Right renal cortex interstitium (tissue), 3 donors: Measurements from ENCODE around the gene TENM3. TPM values are rescaled to one million over a fixed set of nuclear protein-coding genes. Genes with fewer than 3 reads are reported as not detected.

ENCODE experiments used
- DNase-seq, 3 donors: peaks; one replicate each; pipeline ENCODE4 v3.0.0-alpha.2; 2013; ENCODE audit warnings: low read depth in 3 of 3, low spot score in 2 of 3
- polyA plus RNA-seq, 3 donors: library from polyadenylated mRNA; unstranded; fragments of 120-200 nt; gene quantifications; one replicate each; pipeline ENCODE4 v1.2.1, GENCODE V29; 2013; ENCODE audit not compliant: insufficient read length in 3 of 3

Gene TENM3
- polyA plus RNA-seq, 3 donors = 16.0 to 18.1 (median 17.7) TPM

DNA sequence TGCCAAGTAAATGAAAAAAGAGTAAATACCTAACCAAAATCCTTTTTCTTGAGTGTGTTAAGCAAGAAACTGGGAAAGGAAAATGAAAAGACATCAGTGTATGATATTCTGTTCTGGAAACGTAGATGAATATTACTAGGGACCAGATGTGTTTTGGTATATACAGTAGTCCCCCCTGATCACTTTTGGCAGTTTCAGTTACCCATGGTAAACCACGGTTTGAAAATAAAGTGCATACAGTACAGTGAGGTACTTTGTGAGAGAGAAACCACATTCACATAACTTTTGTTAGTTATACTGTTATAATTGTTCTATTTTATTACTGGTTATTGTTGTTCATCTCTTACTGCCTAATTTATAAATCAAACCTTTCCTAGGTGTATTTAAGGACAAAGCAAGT lies 250.9 kb downstream of the TENM3 start:
- no peak for DNase-seq

DNA sequence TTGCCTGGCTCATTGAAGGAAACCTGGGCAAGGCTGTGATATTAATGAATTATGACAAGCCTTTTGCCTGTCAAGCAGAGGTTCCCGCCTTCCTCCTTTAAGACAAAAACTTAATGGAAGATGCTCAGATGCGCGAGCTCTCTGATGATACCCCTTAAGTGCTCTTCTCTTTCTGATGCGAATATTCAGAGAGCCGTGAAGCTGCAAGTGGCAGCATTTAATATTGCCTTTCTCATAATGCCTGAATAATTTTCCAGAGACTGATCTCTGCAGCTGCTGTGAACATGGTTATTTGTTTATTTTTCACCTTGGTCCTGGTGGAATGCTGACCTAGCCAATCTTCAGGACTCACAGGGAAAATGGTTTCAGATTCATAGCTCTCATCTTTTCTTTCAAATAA lies 251.8 kb downstream of the TENM3 start:
- DNase-seq = no peak

GRCh38 chr4:182495645-182496385 lies 252.6 kb downstream of the TENM3 start:
- no peak for DNase-seq

DNA sequence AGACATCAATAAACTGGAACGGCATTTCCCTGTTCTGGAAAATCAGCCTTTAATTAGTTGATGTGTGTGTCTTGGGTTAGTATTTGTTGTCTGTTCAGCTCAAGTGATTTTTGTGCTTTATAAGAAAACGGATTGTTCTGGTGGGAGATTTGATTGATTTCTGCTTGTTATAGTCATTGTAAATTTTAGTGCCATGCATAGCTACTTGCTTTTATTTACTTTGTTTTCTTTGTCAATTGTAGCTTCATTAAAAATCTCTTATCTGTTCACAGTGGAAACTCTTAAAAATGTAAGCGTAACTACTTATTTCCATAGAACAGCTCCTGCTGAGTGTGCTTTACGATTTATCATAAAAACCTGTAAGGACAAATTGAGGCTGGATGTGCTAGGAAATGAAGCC lies 253.2 kb downstream of the TENM3 start:
- DNase-seq = no peak

- DNase-seq = no peak
Measured at GRCh38 chr4:182502064-182502463, 258.9 kb downstream of the TENM3 start.

DNA sequence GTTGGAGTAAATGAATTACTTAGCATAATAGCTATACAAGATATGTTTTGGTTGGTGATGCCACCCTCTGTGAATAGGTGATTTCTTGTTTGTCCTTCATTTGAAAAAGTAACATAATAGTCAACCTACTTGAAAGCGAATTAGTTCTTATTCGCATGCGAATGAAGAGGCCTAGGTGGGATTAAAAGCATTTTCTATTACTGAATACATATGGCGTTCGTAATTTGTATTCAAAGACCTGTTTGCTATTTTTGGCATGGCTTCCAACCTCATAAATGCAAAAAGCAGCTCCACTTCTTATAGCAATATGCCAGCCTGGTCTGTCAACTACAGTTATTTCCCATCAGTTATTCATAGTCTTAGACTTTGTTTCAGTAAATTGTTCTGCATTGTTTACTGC lies 261.3 kb downstream of the TENM3 start:
- DNase-seq = no peak

DNA sequence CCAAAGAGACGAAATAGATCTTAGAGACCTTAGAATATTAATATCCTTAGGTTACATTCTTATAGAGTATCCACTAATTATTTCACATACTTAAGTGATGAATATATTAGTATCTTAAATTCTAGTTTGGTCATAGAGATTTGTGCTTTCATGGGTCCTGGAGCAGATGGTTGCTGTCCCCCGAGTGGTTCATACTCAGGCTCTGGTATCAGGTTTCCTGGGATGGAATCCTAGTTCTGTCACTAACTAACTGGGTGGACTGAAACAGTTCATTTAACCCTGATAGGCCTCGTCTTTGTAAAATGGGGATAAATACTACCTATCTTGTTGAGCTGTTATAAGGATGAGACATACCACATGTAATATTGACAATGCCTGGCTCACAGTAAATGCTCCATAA lies 264.6 kb downstream of the TENM3 start:
- no peak for DNase-seq

GRCh38 chr4:182510836-182511235 lies 267.6 kb downstream of the TENM3 start:
- DNase-seq = no peak

GRCh38 chr4:182513587-182514291 lies 270.5 kb downstream of the TENM3 start:
- no peak for DNase-seq

DNA sequence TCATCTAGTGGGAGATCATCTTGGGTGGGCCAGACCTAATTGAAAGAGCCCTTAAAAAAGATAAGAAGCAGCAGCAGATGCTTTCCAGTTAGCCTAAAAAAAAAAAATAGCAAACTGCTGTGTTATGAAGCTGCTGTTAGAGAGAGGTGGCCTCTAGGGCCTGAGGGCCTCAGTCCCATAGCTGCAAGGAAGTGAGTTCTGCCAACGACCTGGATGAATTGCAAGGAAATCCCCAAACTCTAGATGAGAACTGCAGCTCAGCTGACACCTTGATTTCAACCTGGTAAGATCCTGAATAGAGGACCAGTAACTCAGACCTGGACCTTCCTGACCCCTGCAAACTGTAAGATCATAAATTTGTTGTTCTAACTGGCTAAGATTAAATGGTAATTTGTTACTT lies 275.2 kb downstream of the TENM3 start:
- no peak for DNase-seq

- no peak for DNase-seq
Measured at GRCh38 chr4:182519528-182519927, 276.3 kb downstream of the TENM3 start.

DNA sequence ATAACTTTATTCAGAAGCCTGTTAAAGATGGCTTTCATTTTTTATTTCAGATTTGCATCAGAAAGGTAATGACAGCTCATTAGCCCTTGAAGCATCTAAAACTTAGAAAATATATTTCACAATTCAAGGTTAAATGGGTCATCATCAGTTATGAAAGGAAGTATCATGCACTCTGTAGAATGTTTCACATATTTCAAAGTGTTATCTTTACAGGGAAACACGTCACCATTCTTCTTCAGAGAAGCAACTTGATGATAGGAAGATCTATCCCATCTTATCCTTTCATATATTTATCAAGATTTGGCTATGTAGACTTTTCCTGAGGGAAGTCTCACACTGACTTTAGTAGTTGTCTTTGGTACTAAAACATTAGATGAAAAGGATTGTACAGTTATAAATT lies 277.8 kb downstream of the TENM3 start:
- DNase-seq = no peak

GRCh38 chr4:182528819-182529218 lies 285.6 kb downstream of the TENM3 start:
- DNase-seq = no peak

DNA sequence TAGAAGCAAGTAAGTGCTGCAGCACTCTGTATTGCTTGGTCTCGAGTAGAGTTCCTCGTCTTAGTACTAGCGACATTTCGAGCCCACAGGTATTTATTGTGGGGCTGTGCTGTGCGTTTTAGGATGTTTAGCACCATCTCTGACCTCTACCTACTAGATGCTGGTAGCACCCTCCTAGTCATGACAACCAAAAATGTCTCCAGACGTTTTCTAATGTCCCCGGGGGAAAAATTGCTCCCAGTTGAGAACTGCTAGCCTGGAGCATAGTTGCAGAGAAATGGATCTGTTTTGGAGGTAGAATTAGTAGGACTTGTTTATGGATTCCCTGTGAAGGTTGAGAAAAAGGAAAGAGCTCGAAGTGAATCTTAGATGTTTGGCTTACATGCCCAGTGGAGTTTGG lies 287.2 kb downstream of the TENM3 start:
- DNase-seq = no peak

DNA sequence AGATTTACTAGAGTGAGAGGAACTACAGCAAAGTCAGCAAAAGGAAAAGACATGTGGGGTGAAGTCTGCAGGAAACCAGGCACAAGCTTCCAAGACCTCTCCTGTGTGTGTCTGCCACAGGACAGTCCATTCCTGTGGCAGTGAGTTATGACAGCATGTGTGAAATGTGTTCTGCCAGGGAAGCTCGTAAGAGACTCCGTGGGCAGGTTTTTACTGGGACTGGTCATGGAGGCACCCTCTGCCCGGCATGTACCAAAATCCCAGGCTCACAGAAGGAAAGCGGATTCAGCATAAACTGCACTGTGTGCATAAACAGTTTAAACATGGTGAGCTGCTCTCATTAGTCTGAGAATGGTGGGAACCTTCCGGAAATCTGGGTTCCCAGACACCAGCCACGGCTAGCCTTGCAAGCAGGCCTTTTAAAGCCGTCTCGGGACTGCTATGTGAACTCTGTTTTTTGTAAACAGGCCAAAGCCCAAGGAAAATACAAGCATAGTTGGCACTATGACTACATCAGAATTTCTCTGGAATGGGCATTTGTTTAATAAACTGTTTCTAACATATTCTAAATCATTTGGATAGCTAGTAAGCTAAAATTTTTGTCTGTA lies 288.5 kb downstream of the TENM3 start:
- no peak for DNase-seq

- DNase-seq = no peak
Measured at GRCh38 chr4:182532441-182532840, 289.2 kb downstream of the TENM3 start.

- no peak for DNase-seq
Measured at GRCh38 chr4:182533964-182534363, 290.8 kb downstream of the TENM3 start.

DNA sequence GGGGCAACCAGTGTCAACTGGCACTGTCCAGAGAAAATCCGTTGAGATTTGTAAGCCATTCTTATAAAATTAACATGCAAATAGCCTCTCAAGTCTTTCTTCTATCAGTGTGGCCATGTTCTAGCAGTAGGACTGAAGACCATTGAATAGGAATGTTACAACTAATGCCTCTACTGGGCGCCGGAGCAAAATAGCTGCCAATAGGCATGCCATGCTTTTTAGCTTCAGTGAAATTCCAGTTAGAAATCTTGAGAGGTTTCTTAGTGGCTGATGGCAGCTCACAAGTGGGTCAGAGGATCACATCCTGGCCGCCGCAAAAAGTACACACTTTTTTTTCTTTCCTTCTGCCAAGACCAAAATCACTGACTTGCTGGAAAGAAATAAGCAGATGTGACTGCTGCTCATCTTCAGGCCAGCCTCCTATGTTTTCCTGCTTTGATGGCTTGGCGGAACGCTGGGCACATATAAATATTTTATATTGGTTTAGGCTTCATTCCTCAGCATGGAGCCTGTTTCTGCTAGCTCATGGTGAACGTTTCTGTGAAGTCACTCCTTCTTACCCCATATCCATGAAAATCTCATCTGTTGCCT lies 293.1 kb downstream of the TENM3 start:
- no peak for DNase-seq

DNA sequence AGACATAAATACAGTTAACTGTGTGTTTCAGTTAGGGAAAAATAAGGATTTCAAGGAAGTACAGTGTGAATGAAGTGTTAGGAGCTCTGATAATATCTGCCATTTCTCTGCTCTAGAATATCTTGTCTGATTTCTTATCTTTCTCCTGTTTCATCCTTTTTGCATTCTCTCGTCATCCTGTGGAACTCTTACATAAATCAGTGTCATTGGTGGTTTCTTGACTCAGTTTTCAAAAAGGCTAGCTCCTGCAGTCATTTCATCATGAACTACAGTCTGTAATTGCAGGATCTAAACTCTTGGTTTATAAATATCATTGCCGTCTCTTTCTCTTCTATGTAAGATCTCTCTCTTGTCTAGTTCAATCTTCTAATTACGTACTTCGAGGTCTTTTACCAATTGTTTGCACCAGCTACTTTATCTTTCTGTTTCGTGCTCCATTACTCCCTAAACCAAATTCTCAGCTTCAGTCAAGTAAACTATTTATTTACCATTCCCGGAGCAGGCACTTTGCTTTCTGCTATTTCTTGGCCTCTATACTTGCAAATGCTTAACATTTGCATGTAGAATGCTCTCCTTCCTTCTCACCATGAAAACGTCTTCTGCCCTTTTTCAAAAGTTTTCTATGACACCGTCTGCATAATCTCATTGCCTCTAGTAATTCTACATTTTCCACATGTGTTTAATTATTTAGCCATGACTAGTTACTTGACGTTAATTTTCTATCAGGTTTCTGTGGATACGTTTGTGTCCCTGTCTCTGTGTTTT lies 294.0 kb downstream of the TENM3 start:
- DNase-seq = no peak

GRCh38 chr4:182538031-182538430 lies 294.8 kb downstream of the TENM3 start:
- no peak for DNase-seq

DNA sequence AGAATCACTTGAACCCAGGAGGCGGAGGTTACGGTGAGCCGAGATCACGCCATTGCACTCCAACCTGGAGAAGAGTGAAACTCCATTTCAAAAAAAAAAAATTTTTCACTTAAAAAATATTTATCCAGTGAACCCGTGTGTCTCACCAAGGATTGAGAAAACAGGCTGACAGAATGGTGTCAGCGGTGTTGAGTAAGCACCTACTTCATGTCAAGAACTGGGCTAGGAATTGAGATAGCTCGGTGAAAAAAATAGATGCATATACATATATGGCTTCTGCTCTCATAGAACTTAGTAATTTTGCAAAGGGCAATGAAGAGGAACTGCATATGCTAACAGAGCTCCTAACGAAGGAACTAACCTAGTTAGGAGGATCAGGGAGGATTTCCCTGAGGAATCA lies 297.3 kb downstream of the TENM3 start:
- no peak for DNase-seq
